DND-41 (cell line): Measurements from ENCODE around the gene CTDP1.
A peak's percentile ranks its signal among the peaks of the same experiment; 100 is the strongest.

ENCODE experiments used
- ATAC-seq: fragments of 200-7000 bp; cut with Tn5 transposase; 3 replicates; pipeline ENCODE4 v1.9.1; 2021; ENCODE audit warnings: low read depth; ENCODE audit not compliant: insufficient read depth
- DNase-seq: peaks from one replicate; pipeline ENCODE4 v3.0.0-alpha.2; 2020
- H2AFZ ChIP-seq: 2 replicates; pipeline ENCODE4 v1.6.0; 2012; ENCODE audit warnings: low read depth, low read length
- H3K27ac ChIP-seq: 2 replicates; pipeline ENCODE4 v1.5.1; 2012; ENCODE audit warnings: low read length, inconsistent platforms
- H3K27me3 ChIP-seq: fragments of 200-600 bp; sonication (generic); 2 replicates; pipeline ENCODE4 v1.6.0; 2012; ENCODE audit warnings: low read length, mild to moderate bottlenecking, inconsistent platforms; ENCODE audit not compliant: insufficient read depth, poor library complexity
- H3K36me3 ChIP-seq: 2 replicates; pipeline ENCODE4 v1.5.1; 2012; ENCODE audit warnings: low read length, inconsistent platforms; ENCODE audit not compliant: insufficient read depth
- H3K4me1 ChIP-seq: 2 replicates; pipeline ENCODE4 v1.5.1; 2012; ENCODE audit warnings: mild to moderate bottlenecking, low read length; ENCODE audit not compliant: insufficient read depth
- H3K4me2 ChIP-seq: 2 replicates; pipeline ENCODE4 v1.6.0; 2012; ENCODE audit warnings: mild to moderate bottlenecking, moderate library complexity, low read length, inconsistent platforms; ENCODE audit not compliant: insufficient read depth
- H3K4me3 ChIP-seq, 2 experiments: fragments of 200-600 bp in 1 of 2; shearing (Covaris generic) in 1 of 2; 2 replicates each; pipeline ENCODE4 v1.5.1; 2012 to 2016; ENCODE audit warnings: inconsistent platforms in 2 of 2, low read length in 2 of 2, mild to moderate bottlenecking in 2 of 2, low read depth in 1 of 2, moderate library complexity in 1 of 2
- H3K79me2 ChIP-seq: 2 replicates; pipeline ENCODE4 v1.6.0; 2012; ENCODE audit warnings: low read length, inconsistent platforms; ENCODE audit not compliant: insufficient read depth
- H3K9ac ChIP-seq: 2 replicates; pipeline ENCODE4 v1.6.0; 2012; ENCODE audit warnings: low read depth, mild to moderate bottlenecking, inconsistent platforms, low read length, moderate library complexity
- H3K9me3 ChIP-seq: 2 replicates; pipeline ENCODE4 v1.5.1; 2012; ENCODE audit warnings: low read length, moderate library complexity, mild to moderate bottlenecking, inconsistent platforms; ENCODE audit not compliant: insufficient read depth, severe bottlenecking
- H4K20me1 ChIP-seq: 2 replicates; pipeline ENCODE4 v1.6.0; 2012; ENCODE audit warnings: low read length; ENCODE audit not compliant: insufficient read depth
- EZH2 ChIP-seq: IDR thresholded peaks from 3 replicates; pipeline ENCODE4 v1.6.1; 2012; ENCODE audit warnings: borderline replicate concordance, low read depth, mild to moderate bottlenecking, moderate library complexity, low read length, inconsistent platforms; ENCODE audit not compliant: severe bottlenecking
- TF ChIP-seq, protein P1 (sequence below): IDR thresholded peaks from 2 replicates; pipeline ENCODE4 v1.5.1; 2012; ENCODE audit warnings: borderline replicate concordance, low read length, moderate library complexity, mild to moderate bottlenecking; ENCODE audit not compliant: poor library complexity, severe bottlenecking; ENCODE audit errors: extremely low read depth

CTDP1 gene

DNA sequence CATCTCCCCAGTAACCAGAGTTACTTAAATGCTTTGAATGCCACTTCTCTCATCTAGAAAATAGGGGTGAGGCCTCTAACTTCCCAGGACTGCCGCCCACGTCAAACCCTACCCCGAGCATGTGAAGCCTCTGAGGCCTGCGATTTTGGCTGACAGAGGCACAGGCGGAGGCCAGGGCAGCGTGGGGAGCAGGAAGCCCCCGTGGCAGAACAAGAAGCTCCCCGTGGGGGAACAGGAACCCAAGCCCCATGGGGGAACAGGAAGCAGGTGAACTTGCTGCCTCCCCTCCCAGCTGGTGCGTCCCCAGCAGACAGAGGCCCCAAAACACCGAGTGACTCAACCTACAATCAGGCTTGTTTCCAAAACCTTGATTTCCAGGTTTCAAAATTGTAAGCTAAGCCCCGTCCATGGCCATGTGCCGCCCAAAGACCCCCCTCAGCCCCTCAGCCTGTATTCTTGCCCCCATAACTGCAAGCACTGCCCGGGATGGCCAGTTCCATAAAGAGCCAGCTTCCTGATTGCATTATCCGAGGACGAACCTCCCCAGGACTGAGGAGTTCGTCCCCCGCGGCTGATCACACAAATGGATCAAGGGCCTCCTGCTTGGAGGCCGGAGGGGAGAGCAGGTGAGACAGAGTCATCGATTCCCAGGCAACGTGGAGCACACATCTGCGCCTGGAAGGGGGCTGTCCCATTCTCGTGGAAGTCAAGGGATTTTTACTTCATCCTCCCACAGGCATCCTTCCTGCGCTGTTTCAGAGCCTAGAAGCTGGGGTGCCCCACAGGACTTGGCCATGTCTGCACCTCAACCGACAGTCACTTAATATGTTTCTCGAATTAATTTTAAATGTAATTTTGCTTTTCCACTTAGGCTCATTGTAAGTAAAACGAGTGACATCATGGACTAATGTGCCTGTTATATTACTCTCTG lies 36.3 kb upstream of the CTDP1 start:
- ATAC-seq (no peak), DNase-seq (peak; percentile 9)
- Histone ChIP-seq H4K20me1 (no peaks in the 10 kb centered on the region), H2AFZ (0 out of 2 replicates have a peak overlapping the region, but pooled peaks have one; percentile 13), H3K36me3 (no peaks in the 10 kb centered on the region), H3K4me2 (peak overlapping the region; percentile 52; the same call in 1 of the 2 replicates), H3K9ac (0 out of 2 replicates have a peak overlapping the region, but pooled peaks have one; percentile 0), H3K9me3 (no peaks in the 10 kb centered on the region), H3K27me3 (no peaks in the 10 kb centered on the region), H3K4me1 (peaks cover 37% of the 10 kb centered on the region), H3K4me3 (no peak overlapping the region), H3K79me2 (no peaks in the 10 kb centered on the region), H3K27ac (no peak overlapping the region)
- TF ChIP-seq, protein P1, sequence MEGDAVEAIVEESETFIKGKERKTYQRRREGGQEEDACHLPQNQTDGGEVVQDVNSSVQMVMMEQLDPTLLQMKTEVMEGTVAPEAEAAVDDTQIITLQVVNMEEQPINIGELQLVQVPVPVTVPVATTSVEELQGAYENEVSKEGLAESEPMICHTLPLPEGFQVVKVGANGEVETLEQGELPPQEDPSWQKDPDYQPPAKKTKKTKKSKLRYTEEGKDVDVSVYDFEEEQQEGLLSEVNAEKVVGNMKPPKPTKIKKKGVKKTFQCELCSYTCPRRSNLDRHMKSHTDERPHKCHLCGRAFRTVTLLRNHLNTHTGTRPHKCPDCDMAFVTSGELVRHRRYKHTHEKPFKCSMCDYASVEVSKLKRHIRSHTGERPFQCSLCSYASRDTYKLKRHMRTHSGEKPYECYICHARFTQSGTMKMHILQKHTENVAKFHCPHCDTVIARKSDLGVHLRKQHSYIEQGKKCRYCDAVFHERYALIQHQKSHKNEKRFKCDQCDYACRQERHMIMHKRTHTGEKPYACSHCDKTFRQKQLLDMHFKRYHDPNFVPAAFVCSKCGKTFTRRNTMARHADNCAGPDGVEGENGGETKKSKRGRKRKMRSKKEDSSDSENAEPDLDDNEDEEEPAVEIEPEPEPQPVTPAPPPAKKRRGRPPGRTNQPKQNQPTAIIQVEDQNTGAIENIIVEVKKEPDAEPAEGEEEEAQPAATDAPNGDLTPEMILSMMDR: no peak
- TF ChIP-seq EZH2: no peak

- Histone ChIP-seq H3K36me3 (no peaks in the 10 kb centered on the region), H4K20me1 (no peaks in the 10 kb centered on the region), H2AFZ (peak overlapping the region; percentile 21), H3K27ac (peak overlapping the region; percentile 17; the same call in 1 of the 2 replicates), H3K79me2 (no peaks in the 10 kb centered on the region), H3K27me3 (no peaks in the 10 kb centered on the region), H3K4me3 (peak overlapping the region in 1 of 2 experiments; percentile 31; a peak in 1 of 4 replicates), H3K9ac (0 out of 2 replicates have a peak overlapping the region, but pooled peaks have one; percentile 0), H3K9me3 (no peaks in the 10 kb centered on the region), H3K4me1 (peaks cover 37% of the 10 kb centered on the region), H3K4me2 (peak overlapping the region; percentile 52; the same call in 1 of the 2 replicates)
- TF ChIP-seq, protein P1: peak; percentile 97
- no peak for TF ChIP-seq EZH2
- ATAC-seq (peak; percentile 75), DNase-seq (peak; percentile 77)
These were observed 35.5 kb upstream of the CTDP1 start for GRCh38 chr18:79644006-79644665.

GRCh38 chr18:79644666-79645057 lies 34.9 kb upstream of the CTDP1 start:
- H3K4me3 ChIP-seq: no peak overlapping the region
- peak overlapping the region; percentile 52; the same call in 1 of the 2 replicates for H3K4me2 ChIP-seq
- no peaks in the 10 kb centered on the region for H4K20me1 ChIP-seq
- H3K27ac ChIP-seq: peak overlapping the region; percentile 70; the same call in 1 of the 2 replicates
- no peaks in the 10 kb centered on the region for H3K27me3 ChIP-seq
- ATAC-seq (no peak), DNase-seq (no peak)
- H3K4me1 ChIP-seq: peaks cover 37% of the 10 kb centered on the region
- H3K36me3 ChIP-seq: no peaks in the 10 kb centered on the region
- H3K9me3 ChIP-seq: no peaks in the 10 kb centered on the region
- no peaks in the 10 kb centered on the region for H3K79me2 ChIP-seq
- TF ChIP-seq EZH2: no peak
- TF ChIP-seq, protein P1: no peak
- peak overlapping the region; percentile 21; the same call in 1 of the 2 replicates for H2AFZ ChIP-seq
- peak overlapping the region; percentile 32; the same call in 1 of the 2 replicates for H3K9ac ChIP-seq
